Fibroblast of mammary gland (primary cell): ENCODE data around the gene DRGX.

ENCODE experiments used
- DNase-seq: peaks from one replicate; pipeline ENCODE4 v3.0.0-alpha.2; 2010; ENCODE audit warnings: low read depth
- H3K4me3 ChIP-seq: 2 replicates; pipeline ENCODE4 v1.5.1; 2011; ENCODE audit warnings: low read depth, mild to moderate bottlenecking, low read length, moderate library complexity; ENCODE audit not compliant: control insufficient read depth
- TF ChIP-seq, protein P1 (sequence below): conservative IDR thresholded peaks from 2 replicates; pipeline ENCODE4 v1.5.1; 2011; ENCODE audit warnings: low read depth, low read length, inconsistent platforms; ENCODE audit not compliant: control insufficient read depth, insufficient read depth

DRGX gene

DNA sequence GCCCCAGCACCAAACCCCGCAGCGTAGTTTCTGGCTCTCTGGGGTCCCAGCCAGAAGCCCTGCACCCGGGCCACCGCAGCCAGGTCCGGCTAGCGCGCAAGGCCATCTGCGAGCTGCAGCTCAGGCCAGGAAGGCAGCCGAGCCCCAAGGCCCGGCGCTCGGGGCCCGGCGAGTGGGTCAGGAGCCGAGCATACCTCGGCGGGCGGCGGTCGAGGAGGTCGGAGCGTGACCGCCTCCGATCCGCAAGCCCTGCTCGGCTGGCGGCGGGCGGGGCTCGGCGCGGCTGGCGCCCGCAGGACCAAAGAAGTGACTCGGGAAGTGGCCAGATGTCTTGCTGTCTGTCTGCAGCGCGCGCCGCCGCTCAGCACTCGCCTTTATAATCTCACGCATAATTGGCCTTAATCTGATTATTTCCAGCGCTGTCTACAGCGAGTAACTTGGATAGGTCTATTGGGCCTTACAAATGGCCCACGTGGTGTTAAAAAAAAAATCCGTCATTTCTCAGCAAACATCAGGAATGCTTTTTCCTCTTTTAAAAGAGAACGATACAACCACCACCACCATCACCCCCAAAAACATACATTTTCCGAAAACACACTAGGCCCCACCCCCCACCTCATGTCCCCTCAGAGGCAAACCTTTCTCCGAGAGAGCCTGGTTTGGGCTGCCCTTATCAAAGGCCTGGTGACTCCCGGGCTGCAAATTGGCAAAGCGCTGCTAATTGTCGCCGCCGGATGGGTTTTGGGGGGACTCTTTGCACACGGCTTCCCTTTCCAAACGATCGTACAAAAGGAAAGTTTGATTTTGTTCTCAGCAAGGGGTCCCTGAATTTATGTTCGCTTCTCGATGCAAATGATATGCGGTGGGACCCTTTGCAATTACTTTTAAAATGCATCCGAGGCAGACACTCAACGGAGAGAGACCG lies at the start of gene DRGX:
TSS of gene DRGX (minus strand) at position 349 of the 925 bp plus-strand sequence. CDS start 649 bp downstream, outside the sequence.
- TF ChIP-seq, protein P1, sequence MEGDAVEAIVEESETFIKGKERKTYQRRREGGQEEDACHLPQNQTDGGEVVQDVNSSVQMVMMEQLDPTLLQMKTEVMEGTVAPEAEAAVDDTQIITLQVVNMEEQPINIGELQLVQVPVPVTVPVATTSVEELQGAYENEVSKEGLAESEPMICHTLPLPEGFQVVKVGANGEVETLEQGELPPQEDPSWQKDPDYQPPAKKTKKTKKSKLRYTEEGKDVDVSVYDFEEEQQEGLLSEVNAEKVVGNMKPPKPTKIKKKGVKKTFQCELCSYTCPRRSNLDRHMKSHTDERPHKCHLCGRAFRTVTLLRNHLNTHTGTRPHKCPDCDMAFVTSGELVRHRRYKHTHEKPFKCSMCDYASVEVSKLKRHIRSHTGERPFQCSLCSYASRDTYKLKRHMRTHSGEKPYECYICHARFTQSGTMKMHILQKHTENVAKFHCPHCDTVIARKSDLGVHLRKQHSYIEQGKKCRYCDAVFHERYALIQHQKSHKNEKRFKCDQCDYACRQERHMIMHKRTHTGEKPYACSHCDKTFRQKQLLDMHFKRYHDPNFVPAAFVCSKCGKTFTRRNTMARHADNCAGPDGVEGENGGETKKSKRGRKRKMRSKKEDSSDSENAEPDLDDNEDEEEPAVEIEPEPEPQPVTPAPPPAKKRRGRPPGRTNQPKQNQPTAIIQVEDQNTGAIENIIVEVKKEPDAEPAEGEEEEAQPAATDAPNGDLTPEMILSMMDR, result no peak
- H3K4me3 ChIP-seq, result no peak within 1 kb of the TSS
- no peak for DNase-seq

DNA sequence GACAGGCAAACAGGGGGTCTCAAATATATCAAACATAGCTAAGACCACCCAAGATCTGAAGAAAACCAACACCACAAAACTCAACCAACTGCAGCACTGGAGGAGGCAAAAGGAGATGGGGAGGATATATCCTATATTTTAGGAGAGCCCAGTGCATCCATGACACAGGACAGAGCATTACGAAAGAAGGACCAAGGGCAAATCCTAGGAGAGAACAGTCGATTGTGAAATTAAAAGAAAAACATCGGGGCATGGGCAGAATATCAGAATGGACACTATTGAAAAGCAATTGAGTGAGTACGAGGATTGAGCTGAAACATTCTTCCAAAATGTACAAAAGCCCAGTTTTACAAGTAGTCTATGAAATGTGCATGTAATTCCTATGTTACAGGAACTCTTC lies 48.5 kb upstream of the DRGX start:
- no peak overlapping the region for H3K4me3 ChIP-seq
- TF ChIP-seq, protein P1, result no peak
- no peak for DNase-seq

DNA sequence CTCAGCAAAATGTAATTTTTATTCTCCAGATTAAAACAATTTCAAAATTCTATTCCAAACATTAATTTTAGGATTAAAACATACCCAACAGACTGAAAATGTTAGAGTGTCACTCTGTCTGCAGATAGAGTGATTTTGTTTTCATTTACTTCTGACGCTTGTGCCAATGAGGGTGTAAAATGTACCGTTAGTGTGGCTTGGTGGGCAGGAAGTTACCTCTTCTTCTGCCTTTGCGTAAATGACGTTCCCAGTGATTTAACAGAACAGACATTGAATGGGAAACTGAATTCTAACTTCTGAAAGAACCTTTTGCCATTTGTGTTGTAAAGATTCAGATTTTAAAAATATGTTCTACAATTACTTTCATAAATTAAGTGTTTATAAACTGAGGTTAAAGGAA lies 47.0 kb upstream of the DRGX start:
- DNase-seq, result no peak
- TF ChIP-seq, protein P1, result no peak
- no peak overlapping the region for H3K4me3 ChIP-seq

DNA sequence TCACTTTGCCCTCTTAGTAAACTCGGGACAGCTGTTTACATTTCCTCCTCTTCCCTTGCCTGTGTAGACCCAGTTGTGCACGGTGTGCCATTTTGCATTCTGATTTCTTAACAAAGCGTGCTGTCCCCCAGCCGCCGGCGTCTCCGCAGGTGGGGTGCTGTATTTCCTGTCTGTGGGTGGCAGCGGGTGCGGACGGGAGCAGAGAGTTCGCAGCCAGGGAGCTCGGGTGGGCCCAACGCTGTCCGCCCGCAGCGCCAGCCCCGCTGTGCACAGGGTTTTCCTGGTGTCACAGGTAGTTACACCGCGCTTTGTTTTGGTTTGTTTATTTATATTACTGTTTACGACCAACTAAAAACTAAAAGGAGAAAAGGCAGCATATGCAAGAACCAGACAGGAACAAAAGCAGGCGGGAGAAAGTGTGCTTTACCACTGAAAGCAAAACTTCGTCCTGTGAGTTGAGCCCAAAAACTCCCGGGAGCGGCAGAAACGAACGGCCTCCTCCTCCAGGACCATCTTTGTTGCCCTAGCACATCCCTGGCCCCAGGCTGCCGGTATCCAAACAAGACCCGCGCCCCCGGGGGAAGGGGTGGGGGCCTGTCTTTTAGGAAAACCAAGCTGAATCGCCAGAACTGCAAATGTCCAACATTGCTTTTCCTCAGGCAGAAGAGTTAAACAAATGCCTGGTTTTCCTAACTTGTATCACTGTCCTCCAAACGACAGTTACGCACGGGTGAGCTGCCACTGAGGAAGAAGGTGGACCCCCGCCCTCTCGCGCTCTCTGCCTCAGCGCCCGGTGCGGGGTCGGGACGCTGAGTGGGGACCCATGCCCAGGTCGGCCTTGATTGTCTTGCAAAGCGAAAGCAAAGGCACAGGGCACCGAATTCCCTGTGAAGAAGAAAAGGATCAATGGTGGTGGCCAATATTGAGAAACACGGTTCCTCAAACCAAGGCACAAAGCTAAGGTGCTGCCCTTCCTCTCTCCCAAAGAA lies 45.9 kb upstream of the DRGX start:
- TF ChIP-seq, protein P1, result no peak
- no peak overlapping the region for H3K4me3 ChIP-seq
- no peak for DNase-seq

DNA sequence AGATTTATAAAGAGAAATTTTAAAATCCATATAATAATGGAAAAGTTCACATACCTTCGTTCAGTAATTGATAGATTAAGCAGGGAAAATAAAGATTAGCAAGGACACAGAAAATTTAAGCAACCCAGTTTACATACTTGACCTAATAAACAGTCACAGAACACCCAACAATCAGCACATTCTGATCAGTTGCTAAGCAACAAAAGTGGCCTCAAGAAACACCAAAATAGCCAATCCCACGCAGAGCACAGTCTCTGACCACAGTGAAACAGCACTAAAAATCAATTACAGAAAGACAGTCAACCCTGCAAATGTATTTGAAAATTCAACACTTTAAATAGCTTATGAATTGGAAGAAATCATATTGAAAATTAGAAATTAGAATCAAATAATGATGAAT lies 39.3 kb upstream of the DRGX start:
- DNase-seq, result no peak
- TF ChIP-seq, protein P1, result no peak
- no peak overlapping the region for H3K4me3 ChIP-seq

DNA sequence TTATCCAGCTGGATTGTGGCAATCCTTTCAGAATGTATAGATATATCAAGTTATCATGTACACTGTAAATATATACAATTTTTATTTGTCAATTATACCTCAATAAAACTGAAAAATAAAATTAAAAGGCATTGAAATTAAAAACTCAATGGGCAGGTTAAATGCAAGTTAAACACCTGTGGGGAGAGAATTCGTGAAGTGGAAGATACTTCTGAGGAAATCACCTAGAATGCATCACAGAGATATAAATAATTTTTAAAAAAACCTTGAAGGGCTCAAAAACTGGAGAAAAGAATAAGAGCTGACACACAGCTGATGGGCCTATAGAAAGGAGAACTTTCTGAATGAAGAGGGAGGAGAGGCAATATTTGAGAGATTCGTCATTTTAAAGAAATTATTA lies 37.2 kb upstream of the DRGX start:
- no peak overlapping the region for H3K4me3 ChIP-seq
- TF ChIP-seq, protein P1, result no peak
- DNase-seq, result no peak
